NCI-H128 (cell line): ENCODE data around the gene ZNF511.

Experiments
- DNase-seq: peaks from one replicate; lab custom pipeline; 2025; ENCODE audit not compliant: unreplicated experiment; lab: John Stamatoyannopoulos, UW

ZNF511 gene

GRCh38 chr10:133292919-133293809 lies 15.6 kb upstream of the ZNF511 start:
- no peak for DNase-seq

- DNase-seq, result no peak
Measured at GRCh38 chr10:133293810-133294119, 14.9 kb upstream of the ZNF511 start.

- DNase-seq, result no peak
Measured at GRCh38 chr10:133294189-133294588, 14.5 kb upstream of the ZNF511 start.

GRCh38 chr10:133295426-133296320 lies 13.0 kb upstream of the ZNF511 start:
- no peak for DNase-seq

GRCh38 chr10:133297504-133297903 lies 11.2 kb upstream of the ZNF511 start:
- DNase-seq, result no peak

- no peak for DNase-seq
Measured at GRCh38 chr10:133298466-133298865, 10.2 kb upstream of the ZNF511 start.

GRCh38 chr10:133299224-133299623 lies 9.5 kb upstream of the ZNF511 start:
- no peak for DNase-seq

GRCh38 chr10:133299738-133300137 lies 9.0 kb upstream of the ZNF511 start:
- no peak for DNase-seq

GRCh38 chr10:133302230-133302629 lies 6.5 kb upstream of the ZNF511 start:
- no peak for DNase-seq

GRCh38 chr10:133303206-133303605 lies 5.5 kb upstream of the ZNF511 start:
- DNase-seq, result no peak

- DNase-seq, result no peak
Measured at GRCh38 chr10:133306097-133306476, 2.6 kb upstream of the ZNF511 start.

GRCh38 chr10:133306941-133307379 lies 1.8 kb upstream of the ZNF511 start:
- DNase-seq, result no peak

- DNase-seq, result peak; percentile 31
Measured at GRCh38 chr10:133307776-133308420, 816 bp upstream of the ZNF511 start.

GRCh38 chr10:133309100-133309719 lies 496 bp downstream of the ZNF511 start:
- DNase-seq, result peak; percentile 36

GRCh38 chr10:133309720-133310398 lies 1.1 kb downstream of the ZNF511 start:
- DNase-seq, result peak; percentile 37

- DNase-seq, result no peak
Measured at GRCh38 chr10:133310399-133310755, 1.7 kb downstream of the ZNF511 start.

GRCh38 chr10:133310789-133311188 lies 2.1 kb downstream of the ZNF511 start:
- no peak for DNase-seq

- no peak for DNase-seq
Measured at GRCh38 chr10:133311570-133311969, 2.9 kb downstream of the ZNF511 start.

GRCh38 chr10:133312016-133312768 lies 3.5 kb downstream of the ZNF511 start:
- no peak for DNase-seq

GRCh38 chr10:133312769-133313145 lies 4.0 kb downstream of the ZNF511 start:
- DNase-seq, result no peak
